Choroid plexus epithelial cell (primary cell): ENCODE measurements around the gene BUB3.

Experiments used
- DNase-seq: peaks from one replicate; pipeline ENCODE4 v3.0.0-alpha.2; 2010; ENCODE audit warnings: low read depth
- H3K4me3 ChIP-seq: 2 replicates; pipeline ENCODE4 v1.5.1; 2011; ENCODE audit warnings: low read depth, mild to moderate bottlenecking, control low read depth, low read length, moderate library complexity
- TF ChIP-seq, protein P1 (sequence below): conservative IDR thresholded peaks from 2 replicates; pipeline ENCODE4 v1.5.1; 2011; ENCODE audit warnings: low read depth, mild to moderate bottlenecking, control low read depth, inconsistent platforms, low read length, moderate library complexity

BUB3 gene

GRCh38 chr10:123141791-123142700 is 12.2 kb upstream of the BUB3 start:
- H3K4me3 ChIP-seq: no peak overlapping the region
- no peak for DNase-seq
- TF ChIP-seq, protein P1, sequence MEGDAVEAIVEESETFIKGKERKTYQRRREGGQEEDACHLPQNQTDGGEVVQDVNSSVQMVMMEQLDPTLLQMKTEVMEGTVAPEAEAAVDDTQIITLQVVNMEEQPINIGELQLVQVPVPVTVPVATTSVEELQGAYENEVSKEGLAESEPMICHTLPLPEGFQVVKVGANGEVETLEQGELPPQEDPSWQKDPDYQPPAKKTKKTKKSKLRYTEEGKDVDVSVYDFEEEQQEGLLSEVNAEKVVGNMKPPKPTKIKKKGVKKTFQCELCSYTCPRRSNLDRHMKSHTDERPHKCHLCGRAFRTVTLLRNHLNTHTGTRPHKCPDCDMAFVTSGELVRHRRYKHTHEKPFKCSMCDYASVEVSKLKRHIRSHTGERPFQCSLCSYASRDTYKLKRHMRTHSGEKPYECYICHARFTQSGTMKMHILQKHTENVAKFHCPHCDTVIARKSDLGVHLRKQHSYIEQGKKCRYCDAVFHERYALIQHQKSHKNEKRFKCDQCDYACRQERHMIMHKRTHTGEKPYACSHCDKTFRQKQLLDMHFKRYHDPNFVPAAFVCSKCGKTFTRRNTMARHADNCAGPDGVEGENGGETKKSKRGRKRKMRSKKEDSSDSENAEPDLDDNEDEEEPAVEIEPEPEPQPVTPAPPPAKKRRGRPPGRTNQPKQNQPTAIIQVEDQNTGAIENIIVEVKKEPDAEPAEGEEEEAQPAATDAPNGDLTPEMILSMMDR: no peak

GRCh38 chr10:123142701-123143161 is 11.5 kb upstream of the BUB3 start:
- H3K4me3 ChIP-seq: no peak overlapping the region
- DNase-seq: no peak
- TF ChIP-seq, protein P1: no peak

DNA sequence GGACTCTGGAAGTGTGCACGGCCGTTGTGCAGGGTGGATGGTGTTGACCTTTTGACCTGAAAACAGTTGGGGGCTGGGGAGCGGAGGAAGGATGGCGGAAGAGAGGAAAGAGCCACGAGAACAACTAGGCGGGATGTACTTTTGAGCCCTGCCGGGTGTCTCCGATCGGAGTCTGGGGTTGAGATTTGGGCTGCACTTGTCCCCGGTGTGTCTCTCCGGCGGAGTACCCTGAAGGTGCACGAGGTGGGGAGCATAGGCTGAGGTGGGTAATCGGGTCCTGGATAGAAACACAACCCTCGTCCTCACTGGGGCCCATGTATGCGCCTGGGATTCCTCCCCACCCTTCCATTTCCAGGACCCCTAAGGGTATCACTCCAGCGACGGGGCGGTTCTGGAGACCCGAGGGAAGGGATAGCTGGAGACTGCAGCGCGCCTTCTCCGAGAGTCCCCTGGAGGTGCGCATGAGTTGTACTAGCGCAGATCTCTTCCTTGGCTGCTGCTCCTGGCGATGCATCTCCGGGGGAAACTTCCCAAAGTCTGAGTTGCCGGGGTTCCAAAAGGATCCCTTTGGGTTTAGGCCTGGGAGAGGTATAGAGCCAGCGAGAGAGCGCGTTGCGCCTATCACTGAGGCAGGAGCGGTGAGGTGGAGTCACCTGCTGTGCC is 10.9 kb upstream of the BUB3 start:
- TF ChIP-seq, protein P1: no peak
- H3K4me3 ChIP-seq: no peak overlapping the region
- DNase-seq: no peak

- H3K4me3 ChIP-seq: no peak overlapping the region
- TF ChIP-seq, protein P1: no peak
- DNase-seq: no peak
These were observed 10.4 kb upstream of the BUB3 start for GRCh38 chr10:123143825-123144168.

DNA sequence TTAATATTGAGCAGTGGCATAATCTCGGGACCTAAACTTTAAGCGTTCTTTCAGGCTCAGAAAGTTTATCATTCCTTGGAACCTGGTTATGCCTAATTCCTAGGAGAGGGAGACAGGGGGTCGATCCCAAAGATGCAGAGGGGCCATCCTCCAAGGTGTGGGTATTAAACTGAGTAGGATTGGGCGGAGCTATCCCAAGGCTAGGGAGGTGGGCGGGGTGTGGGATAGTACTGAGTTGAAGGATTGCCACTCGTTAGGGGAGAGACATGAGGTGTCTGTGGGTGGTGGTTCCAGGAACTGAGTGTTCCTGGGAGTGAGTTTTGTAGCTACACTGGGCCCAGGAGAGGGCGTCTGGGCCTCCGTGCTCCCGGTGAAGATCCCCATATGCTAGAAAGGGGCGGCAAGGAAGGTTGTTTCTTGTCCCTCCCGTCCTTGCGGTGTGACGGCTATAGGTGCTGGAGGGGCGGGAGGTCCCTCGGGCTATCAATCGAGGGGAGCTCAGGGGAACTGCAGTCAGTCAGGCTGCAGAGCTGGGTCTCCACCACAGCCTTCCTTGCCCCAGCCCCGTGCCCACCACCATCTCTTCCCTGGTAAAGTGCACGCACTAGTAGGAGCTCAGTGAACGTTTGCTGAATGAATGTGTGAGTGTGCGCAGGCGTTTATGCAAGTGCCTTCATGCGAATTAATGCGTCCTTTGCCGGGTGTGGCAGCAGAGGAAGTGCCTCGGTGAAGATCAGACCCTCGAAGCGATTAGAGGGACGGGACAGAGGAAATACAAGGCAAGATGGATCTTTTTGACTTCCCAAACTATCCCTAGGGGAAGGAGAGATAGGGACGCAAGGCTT is 9.3 kb upstream of the BUB3 start:
- H3K4me3 ChIP-seq: no peak overlapping the region
- no peak for DNase-seq
- TF ChIP-seq, protein P1: peak; percentile 19

GRCh38 chr10:123145542-123146012 is 8.6 kb upstream of the BUB3 start:
- H3K4me3 ChIP-seq: no peak overlapping the region
- DNase-seq: no peak
- TF ChIP-seq, protein P1: no peak
